CD14-positive monocyte (primary cell): Measurements from ENCODE around the gene FAM161A. TPM values are rescaled to one million over a fixed set of nuclear protein-coding genes. Genes with fewer than 3 reads are reported as not detected.

Experiments
- DNase-seq, 3 donors: peaks; one replicate each; pipeline ENCODE4 v3.0.0-alpha.2; 2011 to 2022
- H2AFZ ChIP-seq: 2 replicates; pipeline ENCODE4 v1.6.0; 2012; ENCODE audit warnings: mild to moderate bottlenecking, low read depth, low read length, inconsistent platforms; ENCODE audit not compliant: insufficient read depth, poor library complexity, severe bottlenecking
- H3K27ac ChIP-seq, 2 donors: 1 replicate in 1 of 2; 2 replicates in 1 of 2; pipeline ENCODE4 v1.5.1; 2012 to 2013; ENCODE audit warnings: low read length in 2 of 2, control low read depth in 1 of 2, inconsistent platforms in 1 of 2, low read depth in 1 of 2, mild to moderate bottlenecking in 1 of 2
- H3K27me3 ChIP-seq, 2 donors: one replicate each; pipeline versions ENCODE4 v1.6.0 to v1.6.1; 2011 to 2013; ENCODE audit warnings: low read length in 2 of 2; ENCODE audit not compliant: control insufficient read depth in 2 of 2, insufficient read depth in 2 of 2
- H3K36me3 ChIP-seq, 2 donors: replicated peaks in 1 of 2; 1 replicate in 1 of 2; 2 replicates in 1 of 2; pipeline versions ENCODE4 v1.5.1 to v1.6.1; 2012 to 2013; ENCODE audit warnings: low read length in 2 of 2, control low read depth in 1 of 2, inconsistent platforms in 1 of 2, mild to moderate bottlenecking in 1 of 2; ENCODE audit not compliant: insufficient read depth in 2 of 2, control insufficient read depth in 1 of 2
- H3K4me1 ChIP-seq, 2 donors: 1 replicate in 1 of 2; 2 replicates in 1 of 2; pipeline versions ENCODE4 v1.5.1 to v1.6.1; 2012 to 2013; ENCODE audit warnings: low read length in 2 of 2, control low read depth in 1 of 2, inconsistent platforms in 1 of 2, mild to moderate bottlenecking in 1 of 2, moderate library complexity in 1 of 2; ENCODE audit not compliant: insufficient read depth in 2 of 2, control insufficient read depth in 1 of 2
- H3K4me2 ChIP-seq: replicated peaks from 2 replicates; pipeline ENCODE3; 2012; ENCODE audit warnings: low read length, moderate library complexity, mild to moderate bottlenecking; ENCODE audit not compliant: poor library complexity, severe bottlenecking; ENCODE audit errors: extremely low read depth
- H3K4me3 ChIP-seq, 3 experiments: fragments of 200-600 bp in 1 of 3; sonication (generic) in 1 of 3; replicated peaks in 1 of 3; 1 replicate in 2 of 3; 2 replicates in 1 of 3; pipeline ENCODE4 v1.5.1; 2011 to 2013; ENCODE audit warnings: low read length in 3 of 3, mild to moderate bottlenecking in 3 of 3, control low read depth in 2 of 3, low read depth in 2 of 3, inconsistent platforms in 1 of 3, moderate library complexity in 1 of 3
- H3K79me2 ChIP-seq: 2 replicates; pipeline ENCODE4 v1.6.0; 2012; ENCODE audit warnings: mild to moderate bottlenecking, control low read depth, inconsistent platforms, low read length, moderate library complexity; ENCODE audit not compliant: insufficient read depth
- H3K9ac ChIP-seq: 2 replicates; pipeline ENCODE4 v1.6.0; 2017; ENCODE audit warnings: low read length, mild to moderate bottlenecking; ENCODE audit not compliant: insufficient read depth, poor library complexity, severe bottlenecking
- H3K9me3 ChIP-seq, 2 donors: replicated peaks in 1 of 2; 1 replicate in 1 of 2; 2 replicates in 1 of 2; pipeline versions ENCODE4 v1.5.1 to v1.6.1; 2012 to 2013; ENCODE audit warnings: low read length in 2 of 2, control low read depth in 1 of 2; ENCODE audit not compliant: control insufficient read depth in 1 of 2, insufficient read depth in 1 of 2
- H4K20me1 ChIP-seq: 2 replicates; pipeline ENCODE4 v1.6.0; 2012; ENCODE audit warnings: mild to moderate bottlenecking, low read length, control low read depth, moderate library complexity; ENCODE audit not compliant: insufficient read depth
- H3K27ac Mint-ChIP-seq, 7 donors: one replicate each; pipeline ENCODE4 v1.8.0; 2020; ENCODE audit warnings: mild to moderate bottlenecking in 7 of 7, mixed read lengths in 7 of 7, moderate library complexity in 6 of 7, inconsistent platforms in 2 of 7
- H3K27me3 Mint-ChIP-seq, 3 donors: one replicate each; pipeline ENCODE4 v1.8.0; 2021 to 2022; ENCODE audit warnings: low read depth in 3 of 3, mild to moderate bottlenecking in 3 of 3, mixed read lengths in 3 of 3, moderate library complexity in 3 of 3, inconsistent platforms in 1 of 3
- H3K36me3 Mint-ChIP-seq, 2 donors: one replicate each; pipeline ENCODE4 v1.8.0; 2020; ENCODE audit warnings: mixed read lengths in 2 of 2, inconsistent platforms in 1 of 2, mild to moderate bottlenecking in 1 of 2
- H3K4me1 Mint-ChIP-seq: one replicate; pipeline ENCODE4 v1.8.0; 2020; ENCODE audit warnings: mild to moderate bottlenecking, mixed read lengths
- H3K4me3 Mint-ChIP-seq, 2 donors: one replicate each; pipeline ENCODE4 v1.8.0; 2020; ENCODE audit warnings: mild to moderate bottlenecking in 2 of 2, mixed read lengths in 2 of 2, moderate library complexity in 1 of 2
- H3K9me3 Mint-ChIP-seq, 7 donors: one replicate each; pipeline ENCODE4 v1.8.0; 2020 to 2022; ENCODE audit warnings: mixed read lengths in 7 of 7, mild to moderate bottlenecking in 6 of 7, moderate library complexity in 6 of 7, inconsistent platforms in 2 of 7
- WGBS: methylation state at CpG from one replicate; pipeline ENCODE4 v1.1.5; 2013; ENCODE audit warnings: missing lambda C conversion rate; ENCODE audit not compliant: insufficient coverage; 5-methylcytosine and 5-hydroxymethylcytosine counted together
- intact Hi-C, 2 donors: fragments of 100-400 bp; cut with micrococcal nuclease; formaldehyde crosslinking; loops; one replicate each; pipeline versions ENCODE4 v1.15.0 to v1.15.1; 2023
- polyA minus RNA-seq: library from RNA; depleted of rRNA, polyadenylated mRNA; stranded (reverse); fragments of >200 nt; gene quantifications from 2 replicates; pipeline ENCODE4 v1.2.3, GENCODE V29; 2012
- polyA plus RNA-seq, 3 donors: library from polyadenylated mRNA; depleted of rRNA in 1 of 3; unstranded in 2 of 3; stranded (reverse) in 1 of 3; fragments of 300-500 nt in 2 of 3; fragments of >200 nt in 1 of 3; fragmentation: Illumina TruSeq in 2 of 3; gene quantifications; 1 replicate in 2 of 3; 2 replicates in 1 of 3; pipeline ENCODE4 v1.2.3, GENCODE V29; 2012 to 2021
- total RNA-seq, 12 experiments: library from RNA in 1 of 12; stranded (reverse) in 1 of 12; fragments of 120-200 nt in 1 of 12; gene quantifications; one replicate each; pipeline ENCODE4 v1.2.4 and lab custom pipeline; 2013 to 2026; ENCODE audit warnings: mixed read lengths in 6 of 12, inconsistent platforms in 1 of 12
- TF ChIP-seq, protein P1 (sequence below): fragments of 200-600 bp; IDR thresholded peaks from one replicate; pipeline ENCODE4 v1.8.0; 2022; ENCODE audit warnings: antibody characterized with exemption, mild to moderate bottlenecking

The FAM161A gene, protein sequence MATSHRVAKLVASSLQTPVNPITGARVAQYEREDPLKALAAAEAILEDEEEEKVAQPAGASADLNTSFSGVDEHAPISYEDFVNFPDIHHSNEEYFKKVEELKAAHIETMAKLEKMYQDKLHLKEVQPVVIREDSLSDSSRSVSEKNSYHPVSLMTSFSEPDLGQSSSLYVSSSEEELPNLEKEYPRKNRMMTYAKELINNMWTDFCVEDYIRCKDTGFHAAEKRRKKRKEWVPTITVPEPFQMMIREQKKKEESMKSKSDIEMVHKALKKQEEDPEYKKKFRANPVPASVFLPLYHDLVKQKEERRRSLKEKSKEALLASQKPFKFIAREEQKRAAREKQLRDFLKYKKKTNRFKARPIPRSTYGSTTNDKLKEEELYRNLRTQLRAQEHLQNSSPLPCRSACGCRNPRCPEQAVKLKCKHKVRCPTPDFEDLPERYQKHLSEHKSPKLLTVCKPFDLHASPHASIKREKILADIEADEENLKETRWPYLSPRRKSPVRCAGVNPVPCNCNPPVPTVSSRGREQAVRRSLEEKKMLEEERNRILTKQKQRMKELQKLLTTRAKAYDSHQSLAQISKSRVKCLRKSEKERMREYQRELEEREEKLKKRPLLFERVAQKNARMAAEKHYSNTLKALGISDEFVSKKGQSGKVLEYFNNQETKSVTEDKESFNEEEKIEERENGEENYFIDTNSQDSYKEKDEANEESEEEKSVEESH
- 0.10 TPM for total RNA-seq (2013)
- under 1 TPM in 2 of 3 donors, not detected in 1; 0.11 to 0.25 TPM for polyA plus RNA-seq
- under 0.01 and 0.08 TPM in 2 replicates for polyA minus RNA-seq
- total RNA-seq (lab: John Stamatoyannopoulos, UW): 0.23 to 3.2 (median 0.49) reads per million in 11 experiments

DNA sequence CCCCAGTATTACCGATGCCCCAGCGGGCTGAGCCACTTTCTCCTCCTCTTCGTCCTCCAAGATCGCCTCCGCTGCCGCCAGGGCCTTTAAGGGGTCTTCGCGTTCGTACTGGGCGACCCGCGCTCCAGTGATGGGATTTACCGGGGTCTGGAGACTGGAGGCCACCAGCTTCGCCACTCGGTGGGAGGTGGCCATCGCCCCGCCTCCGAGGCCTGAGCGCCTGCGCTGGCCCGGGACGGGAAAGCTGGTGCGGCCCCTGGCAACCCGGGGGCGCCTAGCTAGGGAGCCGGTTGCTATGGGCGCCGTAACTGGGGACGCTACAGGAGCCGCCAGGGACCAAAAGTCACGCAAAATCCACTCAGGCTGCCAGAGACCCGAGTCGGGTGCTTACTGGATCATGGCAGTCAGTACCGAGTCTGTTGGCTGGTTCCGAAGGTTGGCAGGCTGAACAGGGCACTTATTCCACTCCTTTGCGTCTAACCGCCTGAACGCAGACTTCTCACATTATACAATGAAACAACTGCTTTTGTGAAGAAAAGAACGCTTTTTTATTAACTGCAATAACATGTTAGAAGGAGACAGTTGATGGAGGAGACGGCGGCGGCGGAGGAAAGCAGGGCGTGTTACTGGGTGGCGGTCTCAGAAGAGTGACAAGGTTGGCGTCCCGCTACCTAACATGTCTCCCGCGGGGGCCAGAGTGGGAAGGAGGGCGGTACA is at the start of gene FAM161A:
Gene FAM161A, minus strand, starts transcription at position 214 of the 717 bp plus-strand sequence. Its CDS starts 19 bp downstream, at position 195.
- WGBS: 0% methylated on average over 44 of the region's 50 CpGs
- intact Hi-C loops: loop anchor here (2.0 to 10.0 kb wide), 3 partner anchors 35 to 319 kb away; partner anchors contain the start of genes CCT4 (in 1 of the 2) and XPO1 (in 1 of the 2)
- Histone ChIP-seq H4K20me1 (no peaks in the 10 kb centered on the region), H3K4me1 (peaks cover 19 to 20% of the 10 kb centered on the region in 2 donors), H3K27ac (peak within 1 kb of the TSS; percentile 21 to 32), H3K4me2 (peak within 1 kb of the TSS; percentile 79), H3K27me3 (no peaks in the 10 kb centered on the region), H3K9ac (peak within 1 kb of the TSS; percentile 53), H3K4me3 (peak within 1 kb of the TSS; percentile 80 to 97 (median 93)), H3K36me3 (no peaks in the 10 kb centered on the region), H3K9me3 (no peaks in the 10 kb centered on the region), H2AFZ (peak within 1 kb of the TSS; percentile 100), H3K79me2 (no peaks in the 10 kb centered on the region)
- Mint-ChIP-seq H3K27me3 (no peaks in the 10 kb centered on the region), H3K9me3 (no peaks in the 10 kb centered on the region), H3K4me3 (peak within 1 kb of the TSS; percentile 98), H3K4me1 (peaks cover 22% of the 10 kb centered on the region), H3K36me3 (peaks cover 0 to 2% of the 10 kb centered on the region in 2 donors), H3K27ac (peak within 1 kb of the TSS; percentile 76 to 92 (median 87))
- DNase-seq: peak; percentile 48 to 65 (median 56)
- TF ChIP-seq, protein P1, sequence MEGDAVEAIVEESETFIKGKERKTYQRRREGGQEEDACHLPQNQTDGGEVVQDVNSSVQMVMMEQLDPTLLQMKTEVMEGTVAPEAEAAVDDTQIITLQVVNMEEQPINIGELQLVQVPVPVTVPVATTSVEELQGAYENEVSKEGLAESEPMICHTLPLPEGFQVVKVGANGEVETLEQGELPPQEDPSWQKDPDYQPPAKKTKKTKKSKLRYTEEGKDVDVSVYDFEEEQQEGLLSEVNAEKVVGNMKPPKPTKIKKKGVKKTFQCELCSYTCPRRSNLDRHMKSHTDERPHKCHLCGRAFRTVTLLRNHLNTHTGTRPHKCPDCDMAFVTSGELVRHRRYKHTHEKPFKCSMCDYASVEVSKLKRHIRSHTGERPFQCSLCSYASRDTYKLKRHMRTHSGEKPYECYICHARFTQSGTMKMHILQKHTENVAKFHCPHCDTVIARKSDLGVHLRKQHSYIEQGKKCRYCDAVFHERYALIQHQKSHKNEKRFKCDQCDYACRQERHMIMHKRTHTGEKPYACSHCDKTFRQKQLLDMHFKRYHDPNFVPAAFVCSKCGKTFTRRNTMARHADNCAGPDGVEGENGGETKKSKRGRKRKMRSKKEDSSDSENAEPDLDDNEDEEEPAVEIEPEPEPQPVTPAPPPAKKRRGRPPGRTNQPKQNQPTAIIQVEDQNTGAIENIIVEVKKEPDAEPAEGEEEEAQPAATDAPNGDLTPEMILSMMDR: no peak

DNA sequence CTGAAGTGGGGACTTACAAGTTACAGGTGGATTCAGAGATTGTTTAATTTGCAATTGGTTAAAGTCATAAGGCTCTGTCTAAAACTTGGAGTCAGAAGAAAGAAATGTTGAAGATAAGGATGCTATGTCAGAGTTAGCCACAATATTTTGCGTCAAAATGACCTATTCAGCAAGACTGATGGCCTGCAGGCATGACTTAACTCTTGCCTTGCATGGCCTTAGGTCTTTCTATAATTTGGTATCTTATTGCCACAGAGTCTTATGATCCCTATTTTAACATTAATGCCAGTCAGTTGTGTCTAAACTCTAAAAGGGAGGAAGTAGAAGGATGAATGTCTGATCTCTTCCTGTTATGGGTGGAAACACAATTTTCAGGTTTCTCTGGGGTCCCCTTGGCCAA is 46.4 kb upstream of the FAM161A start:
- Histone ChIP-seq H3K4me1 (peaks cover 3 to 4% of the 10 kb centered on the region in 2 donors), H3K4me2 (no peak overlapping the region), H3K79me2 (no peaks in the 10 kb centered on the region), H2AFZ (no peak overlapping the region), H3K27ac (no peak overlapping the region), H3K36me3 (no peaks in the 10 kb centered on the region), H3K4me3 (no peak overlapping the region), H3K9me3 (no peaks in the 10 kb centered on the region), H4K20me1 (no peaks in the 10 kb centered on the region), H3K9ac (no peak overlapping the region), H3K27me3 (no peaks in the 10 kb centered on the region)
- H3K27me3 Mint-ChIP-seq: peaks cover 0 to 2% (median 1%) of the 10 kb centered on the region in 3 donors
- H3K4me3 Mint-ChIP-seq: no peak overlapping the region
- H3K4me1 Mint-ChIP-seq: peaks cover 5% of the 10 kb centered on the region
- TF ChIP-seq, protein P1: no peak
- WGBS: no CpG with 5 or more reads among the region's 1 CpG
- DNase-seq: no peak
- no peaks in the 10 kb centered on the region for H3K36me3 Mint-ChIP-seq
- no peak overlapping the region for H3K27ac Mint-ChIP-seq
- intact Hi-C loops: no loop called here
- H3K9me3 Mint-ChIP-seq: no peaks in the 10 kb centered on the region
